Neutrophil (primary cell): Measurements from ENCODE around the gene C1QTNF3.

Source experiments
- H3K27ac ChIP-seq: fragments of 200-600 bp; sonication (generic); 2 replicates; pipeline ENCODE4 v1.5.1; 2016; ENCODE audit warnings: mild to moderate bottlenecking, moderate library complexity
- H3K27me3 ChIP-seq: fragments of 200-600 bp; sonication (generic); 2 replicates; pipeline ENCODE4 v1.6.0; 2016; ENCODE audit warnings: mild to moderate bottlenecking
- H3K36me3 ChIP-seq: fragments of 200-600 bp; sonication (generic); 2 replicates; pipeline ENCODE4 v1.5.1; 2017
- H3K4me1 ChIP-seq, 2 experiments: fragments of 200-600 bp in 1 of 2; sonication (generic) in 1 of 2; 1 replicate in 1 of 2; 2 replicates in 1 of 2; pipeline versions ENCODE4 v1.5.1 to v1.6.1; 2013 to 2016; ENCODE audit warnings: low read depth in 1 of 2, low read length in 1 of 2, mild to moderate bottlenecking in 1 of 2, moderate library complexity in 1 of 2; ENCODE audit not compliant: control insufficient read depth in 1 of 2, insufficient read depth in 1 of 2
- H3K4me3 ChIP-seq, 2 experiments: fragments of 200-600 bp in 1 of 2; sonication (generic) in 1 of 2; 1 replicate in 1 of 2; 2 replicates in 1 of 2; pipeline ENCODE4 v1.5.1; 2013 to 2016; ENCODE audit warnings: low read depth in 1 of 2, low read length in 1 of 2, mild to moderate bottlenecking in 1 of 2, moderate library complexity in 1 of 2
- H3K9me3 ChIP-seq: fragments of 200-600 bp; sonication (generic); 2 replicates; pipeline ENCODE4 v1.5.1; 2016
- TF ChIP-seq, protein P1 (sequence below): fragments of 200-600 bp; sonication (generic); IDR thresholded peaks from 2 replicates; pipeline ENCODE4 v1.5.1; 2016; ENCODE audit warnings: antibody characterized with exemption

Gene C1QTNF3

DNA sequence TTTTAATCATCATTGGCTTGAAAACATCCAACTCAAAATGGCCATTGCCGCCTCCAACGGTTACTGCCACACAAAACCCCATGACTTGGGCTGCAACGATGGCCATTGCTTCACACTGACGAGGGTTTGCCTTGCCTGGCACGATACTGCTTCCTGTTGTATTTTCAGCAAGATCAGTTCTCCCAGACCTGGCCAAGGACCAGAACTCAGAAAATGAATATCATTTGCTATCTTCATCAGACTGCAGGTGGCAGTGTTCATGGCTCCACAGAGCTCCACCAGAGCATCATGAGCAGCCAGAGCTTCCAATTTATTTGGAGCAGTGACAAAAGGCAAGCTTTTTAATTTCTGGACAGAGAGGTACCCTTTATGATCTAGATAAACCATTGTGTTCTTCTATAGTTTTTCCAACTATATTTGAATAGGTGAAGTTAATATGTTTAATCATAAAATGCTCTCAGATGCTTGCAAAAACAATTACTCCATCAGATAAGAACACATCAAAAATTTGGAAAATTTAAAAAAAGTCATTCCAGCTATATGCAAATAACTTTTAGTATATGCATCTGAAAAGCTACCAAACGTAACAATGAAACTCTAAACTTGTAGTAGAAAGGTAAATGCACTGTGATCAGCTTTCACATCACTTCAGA, 45.6 kb downstream of the C1QTNF3 start:
- Histone ChIP-seq H3K27ac (peak overlapping the region; percentile 33), H3K4me3 (no peak overlapping the region), H3K4me1 (peaks cover 20 to 42% of the 10 kb centered on the region in 2 experiments), H3K27me3 (no peaks in the 10 kb centered on the region), H3K9me3 (no peaks in the 10 kb centered on the region), H3K36me3 (peaks cover 21% of the 10 kb centered on the region)
- TF ChIP-seq, protein P1, sequence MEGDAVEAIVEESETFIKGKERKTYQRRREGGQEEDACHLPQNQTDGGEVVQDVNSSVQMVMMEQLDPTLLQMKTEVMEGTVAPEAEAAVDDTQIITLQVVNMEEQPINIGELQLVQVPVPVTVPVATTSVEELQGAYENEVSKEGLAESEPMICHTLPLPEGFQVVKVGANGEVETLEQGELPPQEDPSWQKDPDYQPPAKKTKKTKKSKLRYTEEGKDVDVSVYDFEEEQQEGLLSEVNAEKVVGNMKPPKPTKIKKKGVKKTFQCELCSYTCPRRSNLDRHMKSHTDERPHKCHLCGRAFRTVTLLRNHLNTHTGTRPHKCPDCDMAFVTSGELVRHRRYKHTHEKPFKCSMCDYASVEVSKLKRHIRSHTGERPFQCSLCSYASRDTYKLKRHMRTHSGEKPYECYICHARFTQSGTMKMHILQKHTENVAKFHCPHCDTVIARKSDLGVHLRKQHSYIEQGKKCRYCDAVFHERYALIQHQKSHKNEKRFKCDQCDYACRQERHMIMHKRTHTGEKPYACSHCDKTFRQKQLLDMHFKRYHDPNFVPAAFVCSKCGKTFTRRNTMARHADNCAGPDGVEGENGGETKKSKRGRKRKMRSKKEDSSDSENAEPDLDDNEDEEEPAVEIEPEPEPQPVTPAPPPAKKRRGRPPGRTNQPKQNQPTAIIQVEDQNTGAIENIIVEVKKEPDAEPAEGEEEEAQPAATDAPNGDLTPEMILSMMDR: no peak

DNA sequence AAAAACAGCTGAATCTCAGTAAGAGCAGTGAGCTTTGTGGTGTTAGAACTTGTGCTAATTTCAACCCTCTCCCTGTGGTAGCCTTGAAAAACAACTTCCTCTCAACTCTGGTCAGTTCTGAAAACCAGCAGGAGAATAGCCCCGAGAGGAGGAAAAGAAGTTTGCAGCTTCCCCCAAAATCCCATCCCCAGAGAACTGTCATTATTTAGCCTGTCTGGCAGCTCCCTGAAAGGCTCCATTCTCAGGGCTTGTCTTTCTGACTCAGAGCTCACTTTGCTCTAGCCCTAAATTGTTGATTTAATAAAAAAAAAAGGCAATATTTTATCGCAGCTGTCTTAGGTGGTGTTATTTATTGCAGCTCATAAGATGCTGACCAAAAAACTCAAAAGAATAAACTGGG, 47.1 kb downstream of the C1QTNF3 start:
- peaks cover 21% of the 10 kb centered on the region for H3K36me3 ChIP-seq
- H3K4me1 ChIP-seq: peaks cover 4 to 26% of the 10 kb centered on the region in 2 experiments
- H3K4me3 ChIP-seq: no peak overlapping the region
- no peaks in the 10 kb centered on the region for H3K27me3 ChIP-seq
- TF ChIP-seq, protein P1: no peak
- H3K9me3 ChIP-seq: no peaks in the 10 kb centered on the region
- no peak overlapping the region for H3K27ac ChIP-seq

DNA sequence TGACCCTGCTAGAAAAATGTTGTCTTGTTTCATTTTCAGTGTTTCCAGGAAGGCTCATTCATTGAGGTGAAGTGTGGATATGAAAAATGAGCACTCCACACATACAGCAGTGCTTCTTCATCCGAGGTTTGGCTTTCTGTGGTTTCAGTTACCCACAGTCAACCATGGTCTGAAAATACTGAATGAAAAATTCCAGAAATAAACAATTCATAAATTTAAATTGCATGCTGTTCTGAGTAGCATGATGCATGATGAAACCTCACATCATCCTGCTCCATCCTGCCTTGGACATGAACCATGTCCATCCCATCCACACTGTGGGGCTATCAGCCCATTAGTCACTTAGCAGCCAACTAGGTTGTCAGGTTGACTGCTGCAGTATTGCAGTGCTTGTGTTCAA, 48.2 kb downstream of the C1QTNF3 start:
- peaks cover 0 to 16% of the 10 kb centered on the region in 2 experiments for H3K4me1 ChIP-seq
- TF ChIP-seq, protein P1: no peak
- H3K36me3 ChIP-seq: peaks cover 21% of the 10 kb centered on the region
- no peaks in the 10 kb centered on the region for H3K9me3 ChIP-seq
- no peak overlapping the region for H3K4me3 ChIP-seq
- H3K27me3 ChIP-seq: no peaks in the 10 kb centered on the region
- H3K27ac ChIP-seq: no peak overlapping the region

DNA sequence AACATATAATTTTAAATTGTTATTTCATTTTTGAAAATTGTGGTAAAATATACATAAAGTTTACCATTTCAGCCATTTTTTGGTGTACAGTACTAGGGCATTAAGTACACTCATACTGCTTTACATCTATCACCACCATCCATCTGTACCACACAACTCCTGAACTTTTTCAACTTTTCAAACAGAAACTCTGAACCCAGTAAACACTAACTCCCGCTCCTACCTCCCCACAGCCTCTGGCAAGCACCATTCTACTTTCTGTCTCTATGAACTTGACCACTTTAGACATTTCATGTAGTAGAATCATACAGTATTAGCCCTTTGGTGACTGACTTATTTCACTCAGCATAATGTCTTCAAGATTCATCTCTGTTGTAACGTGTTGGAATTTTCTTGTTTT, 50.1 kb downstream of the C1QTNF3 start:
- peaks cover 0 to 15% of the 10 kb centered on the region in 2 experiments for H3K4me1 ChIP-seq
- H3K4me3 ChIP-seq: no peak overlapping the region
- H3K27me3 ChIP-seq: no peaks in the 10 kb centered on the region
- H3K36me3 ChIP-seq: peaks cover 38% of the 10 kb centered on the region
- H3K9me3 ChIP-seq: no peaks in the 10 kb centered on the region
- no peak overlapping the region for H3K27ac ChIP-seq
- TF ChIP-seq, protein P1: no peak

DNA sequence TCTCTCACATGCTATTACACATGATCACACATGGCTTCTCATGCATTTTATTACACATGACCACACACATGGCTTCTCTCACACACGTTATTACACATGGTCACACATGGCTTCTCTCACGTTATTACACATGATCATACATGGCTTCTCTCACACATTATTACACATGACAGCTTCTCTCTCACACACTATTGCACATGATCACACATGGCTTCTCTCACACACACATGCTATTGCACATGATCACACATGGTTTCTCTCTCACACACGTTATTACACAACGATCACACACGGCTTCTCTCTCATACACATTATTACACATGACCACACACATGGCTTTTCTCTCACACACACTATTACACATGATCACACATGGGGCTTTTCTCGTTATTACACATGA, 57.6 kb downstream of the C1QTNF3 start:
- H3K4me1 ChIP-seq: no peaks in the 10 kb centered on the region
- no peak overlapping the region for H3K27ac ChIP-seq
- H3K27me3 ChIP-seq: no peaks in the 10 kb centered on the region
- H3K4me3 ChIP-seq: no peak overlapping the region
- H3K36me3 ChIP-seq: peaks cover 36% of the 10 kb centered on the region
- TF ChIP-seq, protein P1: no peak
- no peaks in the 10 kb centered on the region for H3K9me3 ChIP-seq
